HG03097 (cell line): ENCODE measurements around the gene GNPAT.
A peak's percentile ranks its signal among the peaks of the same experiment; 100 is the strongest.

Source experiments
- ATAC-seq: cut with Tn5 transposase; IDR thresholded peaks from one replicate; pipeline ENCODE4 v1.9.1; 2021; ENCODE audit not compliant: unreplicated experiment, low FRiP score

Gene GNPAT

GRCh38 chr1:231240883-231241735 is at the start of gene GNPAT:
TSS of gene GNPAT (plus strand) at chr1:231241212. CDS start at chr1:231241379, 167 bp downstream.
- ATAC-seq, result peak; percentile 89

GRCh38 chr1:231192620-231193163 is 48.3 kb upstream of the GNPAT start:
- no peak for ATAC-seq

GRCh38 chr1:231193710-231194340 is 47.2 kb upstream of the GNPAT start:
- ATAC-seq, result no peak

- ATAC-seq, result no peak
These were observed 46.6 kb upstream of the GNPAT start for GRCh38 chr1:231194476-231194842.

- ATAC-seq, result no peak
These were observed 46.0 kb upstream of the GNPAT start for GRCh38 chr1:231194843-231195516.

- no peak for ATAC-seq
These were observed 44.7 kb upstream of the GNPAT start for GRCh38 chr1:231196307-231196706.

- ATAC-seq, result no peak
These were observed 44.3 kb upstream of the GNPAT start for GRCh38 chr1:231196728-231197127.

- no peak for ATAC-seq
These were observed 41.1 kb upstream of the GNPAT start for GRCh38 chr1:231199868-231200267.

- no peak for ATAC-seq
These were observed 40.5 kb upstream of the GNPAT start for GRCh38 chr1:231200388-231201031.

GRCh38 chr1:231201375-231201978 is 39.5 kb upstream of the GNPAT start:
- no peak for ATAC-seq

- no peak for ATAC-seq
These were observed 38.9 kb upstream of the GNPAT start for GRCh38 chr1:231201979-231202633.

- ATAC-seq, result no peak
These were observed 37.6 kb upstream of the GNPAT start for GRCh38 chr1:231203259-231204057.

- no peak for ATAC-seq
These were observed 34.2 kb upstream of the GNPAT start for GRCh38 chr1:231206856-231207255.

GRCh38 chr1:231207437-231207836 is 33.6 kb upstream of the GNPAT start:
- no peak for ATAC-seq

- no peak for ATAC-seq
These were observed 32.0 kb upstream of the GNPAT start for GRCh38 chr1:231208980-231209379.

- ATAC-seq, result no peak
These were observed 31.5 kb upstream of the GNPAT start for GRCh38 chr1:231209531-231209930.

- no peak for ATAC-seq
These were observed 30.9 kb upstream of the GNPAT start for GRCh38 chr1:231210126-231210525.

- ATAC-seq, result peak; percentile 90
These were observed 29.8 kb upstream of the GNPAT start for GRCh38 chr1:231211005-231211857.
